ENCODE measurements around the gene PSMD1.
"Not testable (repeated sequence)": the region's sequence is repeated elsewhere in the genome, so short reads cannot be mapped to it uniquely, and the experiment has no call there.

PSMD1 gene

DNA sequence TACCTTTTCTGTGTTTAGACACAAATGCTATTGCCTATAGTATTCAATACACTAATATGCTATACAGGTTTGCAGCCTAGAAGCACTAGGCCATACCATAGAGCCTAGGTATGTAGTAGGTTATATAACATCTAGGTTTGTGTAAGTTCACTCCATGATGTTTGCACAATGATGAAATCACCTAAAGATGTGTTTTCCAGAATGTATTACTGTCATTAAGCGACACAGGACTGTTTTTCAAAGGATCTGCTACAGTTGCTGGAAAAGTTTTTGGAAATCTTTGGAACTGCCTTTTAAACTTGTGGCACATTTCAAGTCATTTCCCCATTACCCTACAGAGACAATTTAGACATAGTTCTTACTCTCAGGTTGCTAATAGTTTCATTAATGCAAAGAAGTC is 9.3 kb downstream of the PSMD1 start:
- Histone ChIP-seq H3K4me3 (replicated peaks; ENCODE audit: low read depth, low read length) (no peak overlapping the region), H3K36me3 (ENCODE audit: control insufficient read depth, insufficient read depth, low read length) (peaks cover 10% of the 10 kb centered on the region), H3K27me3 (replicated peaks; ENCODE audit: control insufficient read depth, insufficient read depth, low read length) (no peaks in the 10 kb centered on the region)
- TF ChIP-seq, protein P1, sequence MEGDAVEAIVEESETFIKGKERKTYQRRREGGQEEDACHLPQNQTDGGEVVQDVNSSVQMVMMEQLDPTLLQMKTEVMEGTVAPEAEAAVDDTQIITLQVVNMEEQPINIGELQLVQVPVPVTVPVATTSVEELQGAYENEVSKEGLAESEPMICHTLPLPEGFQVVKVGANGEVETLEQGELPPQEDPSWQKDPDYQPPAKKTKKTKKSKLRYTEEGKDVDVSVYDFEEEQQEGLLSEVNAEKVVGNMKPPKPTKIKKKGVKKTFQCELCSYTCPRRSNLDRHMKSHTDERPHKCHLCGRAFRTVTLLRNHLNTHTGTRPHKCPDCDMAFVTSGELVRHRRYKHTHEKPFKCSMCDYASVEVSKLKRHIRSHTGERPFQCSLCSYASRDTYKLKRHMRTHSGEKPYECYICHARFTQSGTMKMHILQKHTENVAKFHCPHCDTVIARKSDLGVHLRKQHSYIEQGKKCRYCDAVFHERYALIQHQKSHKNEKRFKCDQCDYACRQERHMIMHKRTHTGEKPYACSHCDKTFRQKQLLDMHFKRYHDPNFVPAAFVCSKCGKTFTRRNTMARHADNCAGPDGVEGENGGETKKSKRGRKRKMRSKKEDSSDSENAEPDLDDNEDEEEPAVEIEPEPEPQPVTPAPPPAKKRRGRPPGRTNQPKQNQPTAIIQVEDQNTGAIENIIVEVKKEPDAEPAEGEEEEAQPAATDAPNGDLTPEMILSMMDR (IDR thresholded peaks at IDR 0.05; ENCODE audit: insufficient read depth, low read length, poor library complexity, severe bottlenecking) = no peak
- no peak for DNase-seq (ENCODE audit: extremely low read depth, insufficient read length)

DNA sequence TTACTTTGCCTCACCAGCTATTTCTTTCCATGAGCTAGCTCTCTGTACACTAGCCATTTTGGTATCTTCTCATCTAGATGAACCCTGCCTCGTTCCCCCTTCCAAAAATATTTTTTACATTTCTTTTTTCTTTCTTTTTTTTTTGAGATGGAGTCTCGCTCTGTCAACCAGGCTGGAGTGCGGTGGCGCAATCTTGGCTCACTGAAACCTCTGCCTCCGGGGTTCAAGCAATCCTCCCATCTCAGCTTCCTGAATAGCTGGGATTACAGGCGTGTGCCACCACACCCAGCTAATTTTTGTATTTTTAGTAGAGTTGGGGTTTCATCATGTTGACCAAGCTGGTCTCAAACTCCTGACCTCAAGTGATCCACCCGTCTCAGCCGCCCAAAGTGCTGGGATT is 10.9 kb downstream of the PSMD1 start:
- not testable (repeated sequence) for H3K36me3 ChIP-seq (ENCODE audit: control insufficient read depth, insufficient read depth, low read length); DNase-seq (ENCODE audit: extremely low read depth, insufficient read length); H3K27me3 ChIP-seq (replicated peaks; ENCODE audit: control insufficient read depth, insufficient read depth, low read length); H3K4me3 ChIP-seq (replicated peaks; ENCODE audit: low read depth, low read length)

DNA sequence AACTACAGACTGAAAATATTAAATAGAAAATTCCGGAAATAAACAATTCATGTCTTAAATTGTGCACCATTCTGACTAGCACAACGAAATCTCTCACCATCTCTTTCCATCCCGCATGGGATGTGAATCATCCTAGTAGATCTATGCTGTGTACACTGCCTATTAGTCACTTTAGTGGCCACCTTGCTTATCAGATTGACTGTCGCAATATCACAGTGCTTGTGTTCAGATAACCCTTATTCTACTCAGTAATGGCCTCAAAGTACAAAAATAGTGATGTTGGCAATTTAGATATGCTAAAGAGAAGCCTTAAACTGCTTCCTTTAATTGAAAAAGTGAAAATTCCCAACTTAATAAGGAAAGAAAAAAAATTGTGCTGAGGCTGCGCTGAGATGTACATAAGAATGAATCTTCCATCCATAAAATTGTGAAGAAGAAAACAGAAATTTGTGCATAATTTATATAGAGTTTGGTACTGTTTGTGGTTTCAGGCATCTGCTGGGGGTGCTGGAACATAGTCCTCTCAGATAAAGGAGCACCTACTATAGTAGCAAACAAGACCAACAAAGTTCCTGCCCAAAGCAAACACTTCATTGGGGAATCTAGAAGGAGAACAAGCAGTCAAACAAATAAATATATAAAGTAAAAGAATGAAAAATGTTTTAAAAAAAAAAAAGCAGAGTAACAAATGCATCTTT is 12.0 kb downstream of the PSMD1 start:
- peaks cover 10% of the 10 kb centered on the region for H3K36me3 ChIP-seq (ENCODE audit: control insufficient read depth, insufficient read depth, low read length)
- DNase-seq (ENCODE audit: extremely low read depth, insufficient read length) = no peak
- TF ChIP-seq, protein P1 (IDR thresholded peaks at IDR 0.05; ENCODE audit: insufficient read depth, low read length, poor library complexity, severe bottlenecking) = no peak
- H3K27me3 ChIP-seq (replicated peaks; ENCODE audit: control insufficient read depth, insufficient read depth, low read length) = no peaks in the 10 kb centered on the region
- no peak overlapping the region for H3K4me3 ChIP-seq (replicated peaks; ENCODE audit: low read depth, low read length)

GRCh38 chr2:231069379-231070054 is 12.8 kb downstream of the PSMD1 start:
- no peaks in the 10 kb centered on the region for H3K27me3 ChIP-seq (replicated peaks; ENCODE audit: control insufficient read depth, insufficient read depth, low read length)
- H3K36me3 ChIP-seq (ENCODE audit: control insufficient read depth, insufficient read depth, low read length) = peaks cover 10% of the 10 kb centered on the region
- TF ChIP-seq, protein P1 (IDR thresholded peaks at IDR 0.05; ENCODE audit: insufficient read depth, low read length, poor library complexity, severe bottlenecking) = no peak
- DNase-seq (ENCODE audit: extremely low read depth, insufficient read length) = no peak
- no peak overlapping the region for H3K4me3 ChIP-seq (replicated peaks; ENCODE audit: low read depth, low read length)

GRCh38 chr2:231084565-231084964 is 27.9 kb downstream of the PSMD1 start:
- Histone ChIP-seq H3K27me3 (replicated peaks; ENCODE audit: control insufficient read depth, insufficient read depth, low read length) (no peaks in the 10 kb centered on the region), H3K4me3 (replicated peaks; ENCODE audit: low read depth, low read length) (no peak overlapping the region), H3K36me3 (ENCODE audit: control insufficient read depth, insufficient read depth, low read length) (peaks cover 15% of the 10 kb centered on the region)
- TF ChIP-seq, protein P1 (IDR thresholded peaks at IDR 0.05; ENCODE audit: insufficient read depth, low read length, poor library complexity, severe bottlenecking) = no peak
- no peak for DNase-seq (ENCODE audit: extremely low read depth, insufficient read length)

DNA sequence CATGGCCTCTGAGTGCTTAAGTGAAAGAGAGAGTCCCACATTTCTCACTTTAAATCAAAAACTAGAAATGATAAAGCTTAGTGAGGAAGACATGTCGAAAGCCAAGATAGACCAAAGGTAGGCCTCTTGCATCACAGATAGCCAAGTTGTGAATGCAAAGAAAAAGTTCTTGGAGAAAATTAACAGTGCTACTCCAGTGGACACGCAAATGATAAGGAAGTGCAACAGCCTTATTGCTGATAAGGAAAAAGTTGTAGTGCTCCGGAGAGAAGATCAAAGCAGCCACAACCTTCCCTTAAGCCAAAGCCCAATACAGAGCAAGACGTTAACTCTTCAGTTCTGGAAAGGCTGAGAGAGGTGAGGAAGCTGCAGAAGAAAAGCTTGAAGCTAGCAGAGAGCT is 32.1 kb downstream of the PSMD1 start:
- TF ChIP-seq, protein P1 (IDR thresholded peaks at IDR 0.05; ENCODE audit: insufficient read depth, low read length, poor library complexity, severe bottlenecking) = no peak
- no peaks in the 10 kb centered on the region for H3K27me3 ChIP-seq (replicated peaks; ENCODE audit: control insufficient read depth, insufficient read depth, low read length)
- peaks cover 8% of the 10 kb centered on the region for H3K36me3 ChIP-seq (ENCODE audit: control insufficient read depth, insufficient read depth, low read length)
- no peak for DNase-seq (ENCODE audit: extremely low read depth, insufficient read length)
- no peak overlapping the region for H3K4me3 ChIP-seq (replicated peaks; ENCODE audit: low read depth, low read length)

Data from GM06990 (cell line).